ENCODE data around the gene MYL6. TPM values are rescaled to one million over a fixed set of nuclear protein-coding genes. Genes with fewer than 3 reads are reported as not detected.
A peak's percentile ranks its signal among the peaks of the same experiment; 100 is the strongest.

MYL6 gene
- total and polyA plus RNA-seq, 10 of the 15 experiments (the other 5 are each of a cell fraction or from before 2014, with no cell fraction given) = 1,000 to 4,116 (median 1,828) TPM

- no peak overlapping the region for H3K4me2 ChIP-seq (ENCODE audit: control insufficient read depth, insufficient read depth)
- H3K4me1 ChIP-seq (ENCODE audit: control insufficient read depth, insufficient read depth, low read length) = peaks cover 17% of the 10 kb centered on the region
- no peak overlapping the region for H3K27ac ChIP-seq (ENCODE audit: control insufficient read depth, insufficient read depth)
- ATAC-seq (no peak), DNase-seq (ENCODE audit: low read depth, low spot score) (no peak), FAIRE-seq (no peak)
- no TSS peak for BruUV-seq (replicated peaks)
- H3K9me3 ChIP-seq (replicated peaks; ENCODE audit: control insufficient read depth, insufficient read depth, low read length) = no peaks in the 10 kb centered on the region
- H3K9ac ChIP-seq (ENCODE audit: control insufficient read depth, insufficient read depth, low read length) = no peak overlapping the region
- ChIA-PET CTCF (interaction anchor here (0.5 to 2.2 kb wide), 8 partner anchors 27 to 428 kb away, joined by 3 to 10 read pairs (median 4); partner anchors contain the start of gene SMARCC2), SMC1A (ENCODE audit: uncharacterized antibody, unreplicated experiment) (interaction anchor here (1.3 to 2.7 kb wide), 2 partner anchors 26 to 37 kb away, joined by 3 to 12 read pairs; no protein-coding TSS in a partner anchor), RAD21 (ENCODE audit: unreplicated experiment) (interaction anchor here (1.0 to 2.0 kb wide), 3 partner anchors 27 to 43 kb away, joined by 3 to 11 read pairs (median 3); partner anchors contain the start of genes ESYT1, SMARCC2 and ZC3H10), POLR2A (interaction anchor here (0.5 to 1.3 kb wide), 7 partner anchors 11 to 458 kb away, joined by 3 to 5 read pairs (median 4); no protein-coding TSS in a partner anchor)
- peaks cover 39% of the 10 kb centered on the region for H3K79me2 ChIP-seq (ENCODE audit: control insufficient read depth, insufficient read depth, low read length)
- H3K4me3 ChIP-seq = no peak overlapping the region
- WGBS (ENCODE audit: insufficient coverage, insufficient replicate concordance, low lambda C conversion rate, missing lambda C conversion rate) = 89% methylated on average over 10 of the region's 10 CpGs
- peaks cover 23 to 33% of the 10 kb centered on the region in 2 experiments for H3K36me3 ChIP-seq (ENCODE audit: control insufficient read depth in 2 of 2, insufficient read depth in 2 of 2, low read length in 1 of 2)
- H2AFZ ChIP-seq (ENCODE audit: control insufficient read depth, low read depth, low read length) = no peak overlapping the region
- TF ChIP-seq SIX5 (IDR thresholded peaks at IDR 0.05; ENCODE audit: low read depth, low read length, severe bottlenecking) (no peak), POLR2AphosphoS5 (IDR thresholded peaks at IDR 0.05; ENCODE audit: low read length) (peak; percentile 52), BCL11A (IDR thresholded peaks at IDR 0.05; ENCODE audit: low read depth, low read length) (no peak), POLR2AphosphoS2 (IDR thresholded peaks at IDR 0.05; ENCODE audit: low read depth, low read length) (0 out of 2 replicates have a peak, but pooled peaks have one; percentile 47), ZBED1 (IDR thresholded peaks at IDR 0.05; ENCODE audit: borderline replicate concordance) (no peak), RAD21 (IDR thresholded peaks at IDR 0.05; ENCODE audit: insufficient read depth, low read depth, low read length) (no peak), BCLAF1 (IDR thresholded peaks at IDR 0.05) (no peak), CHD4 (IDR thresholded peaks at IDR 0.05) (no peak), SP1 (IDR thresholded peaks at IDR 0.05; ENCODE audit: low read depth, low read length) (no peak), POLR2A (IDR thresholded peaks at IDR 0.05; ENCODE audit: low read depth, low read length) (peak; percentile 52), HCFC1 (IDR thresholded peaks at IDR 0.05; ENCODE audit: low read length) (no peak)
- intact Hi-C loops (cut with micrococcal nuclease; ENCODE audit: unreplicated experiment) (no loop called here), in situ Hi-C loops (cut with MboI) (no loop called here)
- no peaks in the 10 kb centered on the region for H4K20me1 ChIP-seq (ENCODE audit: control insufficient read depth, insufficient read depth)
- no peaks in the 10 kb centered on the region for H3K27me3 ChIP-seq (replicated peaks in 1 of 2; ENCODE audit: control insufficient read depth in 2 of 2, insufficient read depth in 2 of 2, low read length in 1 of 2)
These were observed 3.7 kb downstream of the MYL6 start for GRCh38 chr12:56161690-56162351.
